Neural progenitor cell (in vitro differentiated cells): Measurements from ENCODE around the gene CEP19. TPM values are rescaled to one million over a fixed set of nuclear protein-coding genes. Genes with fewer than 3 reads are reported as not detected.

Source experiments
- DNase-seq: peaks from one replicate; pipeline ENCODE4 v3.0.0-alpha.2; 2016; ENCODE audit warnings: low spot score
- H2AFZ ChIP-seq: fragments of 200-600 bp; sonication (generic); replicated peaks from 2 replicates; pipeline ENCODE4 v1.6.1; 2016; ENCODE audit warnings: antibody characterized with exemption
- H3F3A ChIP-seq: fragments of 200-600 bp; sonication (generic); 2 replicates; pipeline ENCODE4 v1.6.1; 2016; ENCODE audit warnings: antibody characterized with exemption, low read depth
- H3K27ac ChIP-seq: fragments of 200-600 bp; sonication (generic); 2 replicates; pipeline ENCODE4 v1.5.1; 2016; ENCODE audit warnings: mild to moderate bottlenecking
- H3K27me3 ChIP-seq: fragments of 200-600 bp; sonication (generic); 2 replicates; pipeline ENCODE4 v1.6.1; 2016; ENCODE audit warnings: mild to moderate bottlenecking, moderate library complexity
- H3K36me3 ChIP-seq: fragments of 200-600 bp; sonication (generic); 2 replicates; pipeline ENCODE4 v1.5.1; 2016
- H3K4me1 ChIP-seq: fragments of 200-600 bp; sonication (generic); 2 replicates; pipeline ENCODE4 v1.6.1; 2016; ENCODE audit warnings: mixed run types
- H3K4me2 ChIP-seq: fragments of 200-600 bp; sonication (generic); 2 replicates; pipeline ENCODE4 v1.6.1; 2016
- H3K4me3 ChIP-seq: fragments of 200-600 bp; sonication (generic); 2 replicates; pipeline ENCODE4 v1.5.1; 2016
- H3K79me2 ChIP-seq: fragments of 200-600 bp; sonication (generic); 2 replicates; pipeline ENCODE4 v1.6.1; 2016; ENCODE audit warnings: low read depth
- H3K9ac ChIP-seq: fragments of 200-600 bp; sonication (generic); 2 replicates; pipeline ENCODE4 v1.6.1; 2016
- H3K9me3 ChIP-seq: fragments of 200-600 bp; sonication (generic); 2 replicates; pipeline ENCODE4 v1.5.1; 2016; ENCODE audit warnings: low read depth
- H4K20me1 ChIP-seq: fragments of 200-600 bp; sonication (generic); 2 replicates; pipeline ENCODE4 v1.6.1; 2016; ENCODE audit warnings: low read depth
- H3K27ac Mint-ChIP-seq: 3 replicates; pipeline ENCODE4 v1.8.0; 2021; ENCODE audit warnings: mixed read lengths
- H3K27me3 Mint-ChIP-seq: 2 replicates; pipeline ENCODE4 v1.8.0; 2022; ENCODE audit warnings: low read depth, mild to moderate bottlenecking, inconsistent platforms, moderate library complexity, mixed read lengths; ENCODE audit not compliant: insufficient read depth
- H3K36me3 Mint-ChIP-seq: 3 replicates; pipeline ENCODE4 v1.8.0; 2021; ENCODE audit warnings: mixed read lengths
- H3K4me1 Mint-ChIP-seq: 3 replicates; pipeline ENCODE4 v1.8.0; 2021; ENCODE audit warnings: mixed read lengths
- H3K4me3 Mint-ChIP-seq: 3 replicates; pipeline ENCODE4 v1.8.0; 2021; ENCODE audit warnings: mild to moderate bottlenecking, moderate library complexity, mixed read lengths
- H3K9me3 Mint-ChIP-seq: 3 replicates; pipeline ENCODE4 v1.8.0; 2020; ENCODE audit warnings: mixed read lengths
- CTCF ChIP-seq: fragments of 200-600 bp; sonication (generic); IDR thresholded peaks from 2 replicates; pipeline ENCODE4 v1.5.1; 2017; ENCODE audit warnings: antibody characterized with exemption, mild to moderate bottlenecking
- EZH2 ChIP-seq: fragments of 200-600 bp; sonication (generic); IDR thresholded peaks from 2 replicates; pipeline ENCODE4 v1.6.1; 2017; ENCODE audit warnings: antibody characterized with exemption, mild to moderate bottlenecking, moderate library complexity
- EZH2phosphoT487 ChIP-seq: fragments of 200-600 bp; sonication (generic); IDR thresholded peaks from 2 replicates; pipeline ENCODE4 v1.6.1; 2017; ENCODE audit warnings: antibody characterized with exemption
- total RNA-seq: library from RNA; depleted of rRNA; stranded (reverse); fragments of >200 nt; gene quantifications from 2 replicates; pipeline ENCODE4 v1.2.3, GENCODE V29; 2015; ENCODE audit warnings: low replicate concordance

CEP19 gene
- total RNA-seq, 1 donor from 2014 or later = 7.0 TPM

GRCh38 chr3:196688349-196688748 is 23.7 kb downstream of the CEP19 start:
- H3K27ac ChIP-seq = no peak overlapping the region
- Mint-ChIP-seq H3K4me3 (no peak overlapping the region), H3K27ac (peak overlapping the region; percentile 51)

GRCh38 chr3:196686436-196686835 is 25.6 kb downstream of the CEP19 start:
- Histone ChIP-seq H3K27me3 (no peaks in the 10 kb centered on the region), H2AFZ (no peak overlapping the region), H3K36me3 (no peaks in the 10 kb centered on the region), H3K79me2 (no peaks in the 10 kb centered on the region), H4K20me1 (no peaks in the 10 kb centered on the region), H3K4me1 (no peaks in the 10 kb centered on the region), H3K4me2 (no peak overlapping the region), H3K4me3 (no peak overlapping the region), H3K9me3 (no peaks in the 10 kb centered on the region), H3K27ac (no peak overlapping the region), H3K9ac (no peak overlapping the region), H3F3A (no peaks in the 10 kb centered on the region)
- peaks cover 16% of the 10 kb centered on the region for H3K4me1 Mint-ChIP-seq
- TF ChIP-seq EZH2 (no peak), EZH2phosphoT487 (no peak), CTCF (no peak)
- no peak for DNase-seq
- no peaks in the 10 kb centered on the region for H3K9me3 Mint-ChIP-seq
- peaks cover 9% of the 10 kb centered on the region for H3K27me3 Mint-ChIP-seq
- H3K4me3 Mint-ChIP-seq = no peak overlapping the region
- H3K36me3 Mint-ChIP-seq = no peaks in the 10 kb centered on the region
- no peak overlapping the region for H3K27ac Mint-ChIP-seq

More at GRCh38 chr3:196688349-196688748, 23.7 kb downstream of the CEP19 start:
- H3K27me3 Mint-ChIP-seq = peaks cover 9% of the 10 kb centered on the region
- H3K36me3 ChIP-seq = no peaks in the 10 kb centered on the region
- no peak for DNase-seq
- H3K9me3 ChIP-seq = no peaks in the 10 kb centered on the region
- peaks cover 12% of the 10 kb centered on the region for H3K4me1 Mint-ChIP-seq
- no peak for TF ChIP-seq CTCF
- TF ChIP-seq EZH2 = no peak
- no peak for TF ChIP-seq EZH2phosphoT487
- H3K36me3 Mint-ChIP-seq = no peaks in the 10 kb centered on the region
- H3K27me3 ChIP-seq = no peaks in the 10 kb centered on the region
- no peak overlapping the region for H3K4me2 ChIP-seq
- no peaks in the 10 kb centered on the region for H3F3A ChIP-seq
- H4K20me1 ChIP-seq = no peaks in the 10 kb centered on the region
- no peaks in the 10 kb centered on the region for H3K9me3 Mint-ChIP-seq
- H3K4me1 ChIP-seq = no peaks in the 10 kb centered on the region
- no peak overlapping the region for H3K4me3 ChIP-seq
- no peak overlapping the region for H3K9ac ChIP-seq
- no peak overlapping the region for H2AFZ ChIP-seq
- H3K79me2 ChIP-seq = no peaks in the 10 kb centered on the region

GRCh38 chr3:196684548-196685407 is 27.3 kb downstream of the CEP19 start:
- Histone ChIP-seq H3K79me2 (no peaks in the 10 kb centered on the region), H3K9ac (no peak overlapping the region), H3K27ac (no peak overlapping the region), H3K36me3 (no peaks in the 10 kb centered on the region), H3K4me3 (no peak overlapping the region), H3K4me1 (no peaks in the 10 kb centered on the region), H3F3A (no peaks in the 10 kb centered on the region), H4K20me1 (no peaks in the 10 kb centered on the region), H3K27me3 (no peaks in the 10 kb centered on the region), H3K4me2 (no peak overlapping the region), H2AFZ (peak overlapping the region; percentile 95), H3K9me3 (no peaks in the 10 kb centered on the region)
- Mint-ChIP-seq H3K9me3 (no peaks in the 10 kb centered on the region), H3K4me1 (peaks cover 16% of the 10 kb centered on the region), H3K27me3 (peaks cover 9% of the 10 kb centered on the region), H3K27ac (peak overlapping the region; percentile 3), H3K4me3 (peak overlapping the region; percentile 61), H3K36me3 (no peaks in the 10 kb centered on the region)
- TF ChIP-seq EZH2 (no peak), EZH2phosphoT487 (no peak), CTCF (peak; percentile 97)
- peak; percentile 70 for DNase-seq
